Measurements from ENCODE around the gene RAB11FIP4.

DNA sequence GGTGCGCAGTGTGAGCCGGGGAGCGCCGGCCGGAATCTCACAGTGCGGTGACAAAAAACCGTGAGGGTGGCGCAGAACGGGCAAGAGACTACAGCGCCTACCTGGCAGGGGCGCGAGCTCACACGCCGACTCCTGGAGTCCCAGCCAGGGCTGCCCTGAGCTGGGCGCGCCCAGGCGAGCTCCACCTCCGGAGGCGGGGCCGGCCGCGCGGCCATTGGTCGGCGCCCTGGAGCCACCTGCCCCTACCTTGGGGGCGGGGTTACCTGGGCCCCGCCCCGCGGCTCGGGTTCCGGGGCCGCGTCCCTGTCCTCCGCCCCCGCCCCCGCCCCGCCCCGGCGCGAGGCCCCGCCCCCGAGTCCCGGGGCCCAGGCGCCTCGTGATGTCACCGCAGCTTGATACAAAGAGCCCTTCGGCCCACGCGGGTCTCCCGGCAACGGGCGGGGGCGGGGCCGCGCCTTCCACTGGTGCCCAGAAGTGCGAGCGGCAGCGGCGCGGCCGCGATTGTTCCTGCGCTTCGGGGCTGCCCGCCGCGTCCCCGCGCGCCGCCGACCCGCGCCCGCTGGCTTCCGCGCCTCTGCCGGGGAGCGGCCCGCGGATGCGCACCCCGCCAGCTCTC, 96.3 kb downstream of the RAB11FIP4 start:
- TF ChIP-seq, protein P1, sequence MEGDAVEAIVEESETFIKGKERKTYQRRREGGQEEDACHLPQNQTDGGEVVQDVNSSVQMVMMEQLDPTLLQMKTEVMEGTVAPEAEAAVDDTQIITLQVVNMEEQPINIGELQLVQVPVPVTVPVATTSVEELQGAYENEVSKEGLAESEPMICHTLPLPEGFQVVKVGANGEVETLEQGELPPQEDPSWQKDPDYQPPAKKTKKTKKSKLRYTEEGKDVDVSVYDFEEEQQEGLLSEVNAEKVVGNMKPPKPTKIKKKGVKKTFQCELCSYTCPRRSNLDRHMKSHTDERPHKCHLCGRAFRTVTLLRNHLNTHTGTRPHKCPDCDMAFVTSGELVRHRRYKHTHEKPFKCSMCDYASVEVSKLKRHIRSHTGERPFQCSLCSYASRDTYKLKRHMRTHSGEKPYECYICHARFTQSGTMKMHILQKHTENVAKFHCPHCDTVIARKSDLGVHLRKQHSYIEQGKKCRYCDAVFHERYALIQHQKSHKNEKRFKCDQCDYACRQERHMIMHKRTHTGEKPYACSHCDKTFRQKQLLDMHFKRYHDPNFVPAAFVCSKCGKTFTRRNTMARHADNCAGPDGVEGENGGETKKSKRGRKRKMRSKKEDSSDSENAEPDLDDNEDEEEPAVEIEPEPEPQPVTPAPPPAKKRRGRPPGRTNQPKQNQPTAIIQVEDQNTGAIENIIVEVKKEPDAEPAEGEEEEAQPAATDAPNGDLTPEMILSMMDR (IDR thresholded peaks at IDR 0.05 in 2 of 3, conservative IDR thresholded peaks at IDR 0.05 in 1 of 3; ENCODE audit: borderline replicate concordance in 1 of 3, insufficient read depth in 1 of 3, low read depth in 2 of 3, low read length in 2 of 3): 0 out of 6 replicates have a peak, but pooled peaks of 1 of the 3 experiments have one; percentile 7
- peak; percentile 71 for TF ChIP-seq EGR1 (IDR thresholded peaks at IDR 0.05; ENCODE audit: low read depth)
- no peak for TF ChIP-seq EZH2 (IDR thresholded peaks at IDR 0.05)
- TF ChIP-seq POLR2A (IDR thresholded peaks at IDR 0.05; ENCODE audit: borderline replicate concordance, extremely low read depth, insufficient read depth, insufficient read length): peak; percentile 74
- no peak for TF ChIP-seq ZNF274 (IDR thresholded peaks at IDR 0.05; ENCODE audit: low read depth, low read length)
- peak; percentile 94 for TF ChIP-seq POLR2AphosphoS5 (IDR thresholded peaks at IDR 0.05; ENCODE audit: low read depth, low read length)

All from HCT116 (cell line).